Panc1 (cell line): ENCODE measurements around the gene FGF14. TPM values are rescaled to one million over a fixed set of nuclear protein-coding genes. Genes with fewer than 3 reads are reported as not detected.
"Not testable (repeated sequence)": the region's sequence is repeated elsewhere in the genome, so short reads cannot be mapped to it uniquely, and the experiment has no call there.

Source experiments
- ATAC-seq: fragments of 200-7000 bp; cut with Tn5 transposase; 2 replicates; pipeline ENCODE4 v1.9.1; 2020; ENCODE audit warnings: mild to moderate bottlenecking, moderate library complexity
- BruUV-seq: library from RNA; stranded (reverse); fragments of 400-500 nt; replicated peaks from 2 replicates; lab custom pipeline; 2021; lab: Mats Ljungman, UMichigan
- CTCF ChIA-PET: fragments of 300-600 bp; sonication (Branson Sonifier 250); formaldehyde crosslinking; loops from one replicate; lab custom pipeline; 2022; ENCODE audit warnings: antibody characterized with exemption; lab: Charles Lee
- POLR2A ChIA-PET: fragments of 300-600 bp; sonication (Branson Sonifier 250); formaldehyde crosslinking; loops from one replicate; lab custom pipeline; 2022; ENCODE audit warnings: antibody characterized with exemption; lab: Charles Lee
- DNase-seq: peaks from one replicate; pipeline ENCODE4 v3.0.0-alpha.2; 2010; ENCODE audit warnings: low read depth, low spot score
- H3K27ac ChIP-seq: 2 replicates; pipeline ENCODE4 v1.5.1; 2011; ENCODE audit warnings: mild to moderate bottlenecking, low read length, inconsistent platforms
- H3K27me3 ChIP-seq: fragments of 200-500 bp; sonication (Bioruptor generic); 2 replicates; pipeline ENCODE4 v1.6.0; 2014; ENCODE audit warnings: low read length, inconsistent platforms; ENCODE audit not compliant: control insufficient read depth, insufficient read depth
- H3K36me3 ChIP-seq: fragments of 200-500 bp; sonication (Bioruptor generic); 2 replicates; pipeline ENCODE4 v1.5.1; 2014; ENCODE audit warnings: inconsistent platforms, mild to moderate bottlenecking, low read length, moderate library complexity; ENCODE audit not compliant: control insufficient read depth, insufficient read depth
- H3K4me1 ChIP-seq: 2 replicates; pipeline ENCODE4 v1.5.1; 2011; ENCODE audit warnings: inconsistent platforms, mild to moderate bottlenecking, low read length, moderate library complexity; ENCODE audit not compliant: control insufficient read depth, insufficient read depth
- H3K4me3 ChIP-seq, 2 experiments: 2 replicates each; pipeline ENCODE4 v1.5.1; 2011 to 2012; ENCODE audit warnings: low read depth in 2 of 2, low read length in 2 of 2, mild to moderate bottlenecking in 2 of 2, inconsistent platforms in 1 of 2, moderate library complexity in 1 of 2
- H3K9me3 ChIP-seq: fragments of 200-500 bp; sonication (Bioruptor generic); 2 replicates; pipeline ENCODE4 v1.5.1; 2014; ENCODE audit warnings: low read depth, mild to moderate bottlenecking, inconsistent platforms, low read length, moderate library complexity; ENCODE audit not compliant: control insufficient read depth, insufficient read depth
- POLR2AphosphoS5 ChIP-seq: IDR thresholded peaks from 2 replicates; pipeline ENCODE4 v1.6.1; 2012; ENCODE audit warnings: mild to moderate bottlenecking, low read depth, low read length, moderate library complexity
- SIN3A ChIP-seq: IDR thresholded peaks from 2 replicates; pipeline ENCODE4 v1.6.1; 2012; ENCODE audit warnings: low read depth, mild to moderate bottlenecking, low read length, moderate library complexity, borderline replicate concordance; ENCODE audit not compliant: insufficient read depth
- TCF7L2 ChIP-seq: IDR thresholded peaks from 2 replicates; pipeline ENCODE4 v1.6.1; 2011; ENCODE audit warnings: mild to moderate bottlenecking, low read depth, low read length, inconsistent platforms
- in situ Hi-C: cut with HindIII; loops from 2 replicates; pipeline ENCODE4 v1.10.0; 2016; ENCODE audit warnings: low sequenced_read_pairs, low pct_unique_long_range_greater_than_20kb
- intact Hi-C: fragments of 100-400 bp; cut with micrococcal nuclease; formaldehyde crosslinking; loops from one replicate; pipeline ENCODE4 v1.10.0; 2022; ENCODE audit not compliant: unreplicated experiment
- total RNA-seq: library from RNA; stranded (reverse); gene quantifications from one replicate; pipeline ENCODE4 v1.2.1, GENCODE V29; 2021; ENCODE audit not compliant: unreplicated experiment
- TF ChIP-seq, protein P1 (sequence below), 2 experiments: IDR thresholded peaks; 2 replicates each; pipeline ENCODE4 v1.6.1; 2011 to 2012; ENCODE audit warnings: low read depth in 2 of 2, control low read depth in 1 of 2, low read length in 1 of 2, mild to moderate bottlenecking in 1 of 2, moderate library complexity in 1 of 2; ENCODE audit not compliant: insufficient read depth in 1 of 2
- TF ChIP-seq, protein P2 (sequence below): fragments of 450-650 bp; IDR thresholded peaks from 2 replicates; pipeline ENCODE4 v1.5.1; 2017; ENCODE audit warnings: mild to moderate bottlenecking

The FGF14 gene
- total RNA-seq, 1 experiment from 2014 or later: 0.03 TPM

DNA sequence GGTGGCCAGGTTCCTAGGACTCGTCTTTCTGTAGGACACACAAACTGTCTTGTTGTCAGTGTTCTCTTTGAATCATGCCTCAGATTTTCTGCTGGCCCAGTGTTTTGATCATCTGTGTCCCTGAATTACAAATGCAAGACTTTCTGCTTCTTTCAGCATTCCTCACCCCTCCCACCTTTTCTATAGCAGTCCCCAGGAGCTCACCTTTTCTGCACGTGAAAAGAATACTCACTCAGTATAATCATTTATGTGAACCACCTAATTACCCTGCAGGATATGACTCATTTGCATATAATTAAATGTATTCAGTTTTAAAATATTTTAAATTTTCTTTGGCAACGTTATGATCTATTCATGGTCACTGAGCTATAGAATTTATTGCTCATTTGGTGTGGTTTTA lies 560.1 kb downstream of the FGF14 start:
- H3K27me3 ChIP-seq: no peaks in the 10 kb centered on the region; the same call in 1 of the 2 replicates
- intact Hi-C loops: no loop called here
- DNase-seq (no peak), ATAC-seq (no peak)
- ChIA-PET POLR2A (no interaction called here), CTCF (no interaction called here)
- H3K9me3 ChIP-seq: no peaks in the 10 kb centered on the region
- no peaks in the 10 kb centered on the region for H3K36me3 ChIP-seq
- no TSS peak for BruUV-seq
- in situ Hi-C loops: no loop called here
- no peak overlapping the region for H3K27ac ChIP-seq
- no peaks in the 10 kb centered on the region for H3K4me1 ChIP-seq
- H3K4me3 ChIP-seq: no peak overlapping the region
- no peak for TF ChIP-seq SIN3A

DNA sequence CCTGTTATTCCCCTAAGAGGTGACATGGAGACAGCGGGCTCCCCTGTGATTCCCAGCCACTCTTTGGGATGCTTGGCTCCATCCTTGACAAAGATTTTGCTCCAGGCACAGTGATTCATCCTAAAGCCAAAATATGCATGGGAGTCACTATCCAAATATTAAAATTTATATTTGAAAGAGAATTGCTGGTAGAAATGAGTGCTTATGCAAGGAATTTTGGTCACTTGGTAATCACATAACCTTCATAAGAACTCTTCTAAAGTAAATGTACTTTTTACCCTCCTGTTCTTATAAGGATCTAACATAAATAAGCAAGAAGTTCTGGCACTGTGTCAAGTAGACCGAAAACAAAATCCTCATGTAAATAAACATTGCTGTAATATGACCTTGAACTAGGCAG lies 563.5 kb downstream of the FGF14 start:
- Histone ChIP-seq H3K4me3 (no peak overlapping the region), H3K27ac (no peak overlapping the region), H3K36me3 (no peaks in the 10 kb centered on the region), H3K27me3 (no peaks in the 10 kb centered on the region), H3K4me1 (no peaks in the 10 kb centered on the region), H3K9me3 (no peaks in the 10 kb centered on the region)
- in situ Hi-C loops (no loop called here), intact Hi-C loops (no loop called here)
- no TSS peak for BruUV-seq
- DNase-seq (no peak), ATAC-seq (no peak)
- POLR2A ChIA-PET: no interaction called here
- no peak for TF ChIP-seq SIN3A
- CTCF ChIA-PET: no interaction called here

DNA sequence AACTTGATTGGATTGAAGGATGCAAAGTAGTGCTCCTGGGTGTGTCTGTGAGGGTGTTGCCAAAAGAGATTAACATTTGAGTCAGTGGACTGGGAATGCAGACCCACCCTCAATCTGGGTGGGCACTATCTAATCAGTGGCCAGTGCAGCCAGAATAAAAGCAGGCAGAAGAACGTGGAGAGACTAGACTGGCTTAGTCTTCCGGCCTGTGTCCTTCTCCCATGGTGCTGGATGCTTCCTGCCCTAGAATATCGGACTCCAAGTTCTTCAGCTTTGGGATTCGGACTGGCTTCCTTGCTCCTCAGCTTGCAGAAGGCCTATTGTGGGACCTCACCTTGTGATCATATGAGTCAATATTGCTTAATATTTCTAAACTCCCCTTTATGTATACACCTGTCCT lies 564.1 kb downstream of the FGF14 start:
- in situ Hi-C loops, CTCF ChIA-PET, POLR2A ChIA-PET, BruUV-seq, intact Hi-C loops, H3K36me3 ChIP-seq, H3K27me3 ChIP-seq, ATAC-seq, H3K27ac ChIP-seq, H3K4me1 ChIP-seq, H3K9me3 ChIP-seq, H3K4me3 ChIP-seq, DNase-seq: not testable (repeated sequence)

DNA sequence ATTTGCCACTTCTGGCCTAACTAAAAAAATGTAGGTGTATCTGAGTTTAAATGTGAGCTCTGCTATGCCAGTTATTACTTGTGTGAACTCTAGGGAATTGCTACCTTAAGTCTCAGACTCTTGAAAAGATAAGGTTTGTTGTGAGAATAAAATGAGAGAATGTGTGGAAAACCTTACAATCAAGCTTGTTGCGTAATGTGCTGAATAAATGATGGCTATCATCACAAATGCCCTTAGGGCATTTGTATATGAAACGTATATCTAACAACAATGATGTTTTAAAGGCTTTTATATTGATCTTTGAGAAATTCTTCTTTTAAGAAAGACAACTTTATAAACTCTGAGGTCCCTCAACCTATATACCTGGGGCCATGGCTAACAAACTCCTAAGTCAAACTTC lies 564.6 kb downstream of the FGF14 start:
- no peak for DNase-seq
- Histone ChIP-seq H3K9me3 (no peaks in the 10 kb centered on the region), H3K4me1 (no peaks in the 10 kb centered on the region), H3K4me3 (no peak overlapping the region), H3K36me3 (no peaks in the 10 kb centered on the region), H3K27ac (no peak overlapping the region), H3K27me3 (no peaks in the 10 kb centered on the region)
- POLR2A ChIA-PET: no interaction called here
- in situ Hi-C loops: no loop called here
- no peak for ATAC-seq
- no peak for TF ChIP-seq TCF7L2
- TF ChIP-seq SIN3A: no peak
- TF ChIP-seq, protein P1, sequence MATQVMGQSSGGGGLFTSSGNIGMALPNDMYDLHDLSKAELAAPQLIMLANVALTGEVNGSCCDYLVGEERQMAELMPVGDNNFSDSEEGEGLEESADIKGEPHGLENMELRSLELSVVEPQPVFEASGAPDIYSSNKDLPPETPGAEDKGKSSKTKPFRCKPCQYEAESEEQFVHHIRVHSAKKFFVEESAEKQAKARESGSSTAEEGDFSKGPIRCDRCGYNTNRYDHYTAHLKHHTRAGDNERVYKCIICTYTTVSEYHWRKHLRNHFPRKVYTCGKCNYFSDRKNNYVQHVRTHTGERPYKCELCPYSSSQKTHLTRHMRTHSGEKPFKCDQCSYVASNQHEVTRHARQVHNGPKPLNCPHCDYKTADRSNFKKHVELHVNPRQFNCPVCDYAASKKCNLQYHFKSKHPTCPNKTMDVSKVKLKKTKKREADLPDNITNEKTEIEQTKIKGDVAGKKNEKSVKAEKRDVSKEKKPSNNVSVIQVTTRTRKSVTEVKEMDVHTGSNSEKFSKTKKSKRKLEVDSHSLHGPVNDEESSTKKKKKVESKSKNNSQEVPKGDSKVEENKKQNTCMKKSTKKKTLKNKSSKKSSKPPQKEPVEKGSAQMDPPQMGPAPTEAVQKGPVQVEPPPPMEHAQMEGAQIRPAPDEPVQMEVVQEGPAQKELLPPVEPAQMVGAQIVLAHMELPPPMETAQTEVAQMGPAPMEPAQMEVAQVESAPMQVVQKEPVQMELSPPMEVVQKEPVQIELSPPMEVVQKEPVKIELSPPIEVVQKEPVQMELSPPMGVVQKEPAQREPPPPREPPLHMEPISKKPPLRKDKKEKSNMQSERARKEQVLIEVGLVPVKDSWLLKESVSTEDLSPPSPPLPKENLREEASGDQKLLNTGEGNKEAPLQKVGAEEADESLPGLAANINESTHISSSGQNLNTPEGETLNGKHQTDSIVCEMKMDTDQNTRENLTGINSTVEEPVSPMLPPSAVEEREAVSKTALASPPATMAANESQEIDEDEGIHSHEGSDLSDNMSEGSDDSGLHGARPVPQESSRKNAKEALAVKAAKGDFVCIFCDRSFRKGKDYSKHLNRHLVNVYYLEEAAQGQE (IDR thresholded peaks at IDR 0.05; ENCODE audit: insufficient read depth in 1 of 2, low read depth in 2 of 2, low read length in 1 of 2): no peak
- TF ChIP-seq, protein P2, sequence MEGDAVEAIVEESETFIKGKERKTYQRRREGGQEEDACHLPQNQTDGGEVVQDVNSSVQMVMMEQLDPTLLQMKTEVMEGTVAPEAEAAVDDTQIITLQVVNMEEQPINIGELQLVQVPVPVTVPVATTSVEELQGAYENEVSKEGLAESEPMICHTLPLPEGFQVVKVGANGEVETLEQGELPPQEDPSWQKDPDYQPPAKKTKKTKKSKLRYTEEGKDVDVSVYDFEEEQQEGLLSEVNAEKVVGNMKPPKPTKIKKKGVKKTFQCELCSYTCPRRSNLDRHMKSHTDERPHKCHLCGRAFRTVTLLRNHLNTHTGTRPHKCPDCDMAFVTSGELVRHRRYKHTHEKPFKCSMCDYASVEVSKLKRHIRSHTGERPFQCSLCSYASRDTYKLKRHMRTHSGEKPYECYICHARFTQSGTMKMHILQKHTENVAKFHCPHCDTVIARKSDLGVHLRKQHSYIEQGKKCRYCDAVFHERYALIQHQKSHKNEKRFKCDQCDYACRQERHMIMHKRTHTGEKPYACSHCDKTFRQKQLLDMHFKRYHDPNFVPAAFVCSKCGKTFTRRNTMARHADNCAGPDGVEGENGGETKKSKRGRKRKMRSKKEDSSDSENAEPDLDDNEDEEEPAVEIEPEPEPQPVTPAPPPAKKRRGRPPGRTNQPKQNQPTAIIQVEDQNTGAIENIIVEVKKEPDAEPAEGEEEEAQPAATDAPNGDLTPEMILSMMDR: no peak
- no peak for TF ChIP-seq POLR2AphosphoS5
- CTCF ChIA-PET: no interaction called here
- BruUV-seq: no TSS peak
- intact Hi-C loops: no loop called here
